H1 (cell line): ENCODE data around the gene IL27RA. TPM values are rescaled to one million over a fixed set of nuclear protein-coding genes. Genes with fewer than 3 reads are reported as not detected.

Experiments used
- RAD21 ChIP-seq, 2 experiments: IDR thresholded peaks in 1 of 2; conservative IDR thresholded peaks in 1 of 2; 2 replicates each; pipeline ENCODE4 v1.6.1; 2011; ENCODE audit warnings: low read depth in 2 of 2, low read length in 2 of 2, improper control_type of control experiment in 1 of 2, inconsistent platforms in 1 of 2, mild to moderate bottlenecking in 1 of 2, moderate library complexity in 1 of 2
- polyA plus RNA-seq, 7 experiments: library from polyadenylated mRNA; depleted of rRNA in 3 of 7; stranded (reverse) in 5 of 7; unstranded in 2 of 7; fragments of >200 nt in 5 of 7; fragments of 200-250 nt in 2 of 7; gene quantifications; 1 replicate in 5 of 7; 2 replicates in 1 of 7; 4 replicates in 1 of 7; pipeline versions ENCODE4 v1.2.1 to v1.2.3, GENCODE V29; 2011 to 2013; ENCODE audit warnings: missing spikeins in 2 of 7, mixed read lengths in 2 of 7
- total RNA-seq: library from RNA; stranded (reverse); fragmentation: NEBNext Ultra II Directional; extraction: Animal tissue kit (Norgen Biotek cat#: 25700); gene quantifications from 2 replicates; pipeline ENCODE4 v1.2.1, GENCODE V29; 2021

Gene IL27RA
- total and polyA plus RNA-seq, 2 of the 8 experiments (the other 6 are each of a cell fraction or from before 2014, with no cell fraction given), result 9.9 to 14.7 TPM

DNA sequence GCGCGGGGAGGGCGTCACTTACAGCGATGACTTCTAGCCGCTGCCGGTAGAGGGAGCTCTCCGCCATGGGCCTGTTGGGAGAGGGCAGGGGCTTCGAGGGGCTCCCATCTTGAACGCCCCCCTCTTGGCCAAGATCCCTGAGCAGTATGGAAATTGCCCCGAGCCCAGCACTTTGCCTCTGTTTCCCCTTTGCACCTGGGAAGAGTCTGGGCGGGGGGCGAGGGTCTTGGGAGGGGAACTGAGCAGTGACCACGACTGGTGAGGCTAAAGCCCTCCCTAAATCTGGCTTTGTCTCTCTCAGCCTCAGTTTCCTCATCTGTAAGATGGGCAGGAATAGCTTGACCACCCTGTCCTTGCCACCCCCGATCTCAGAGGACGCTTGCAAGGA lies 27.5 kb downstream of the IL27RA start (continued):
- TF ChIP-seq RAD21 (IDR thresholded peaks at IDR 0.05 in 1 of 2, conservative IDR thresholded peaks at IDR 0.05 in 1 of 2; ENCODE audit: low read depth in 2 of 2, low read length in 2 of 2), result peak; percentile 50 to 52; a peak in 3 of 4 replicates
